Fibroblast of peridontal ligament (primary cell): ENCODE measurements around the gene NLRX1.
"Not testable (repeated sequence)": the region's sequence is repeated elsewhere in the genome, so short reads cannot be mapped to it uniquely, and the experiment has no call there.

Source experiments
- DNase-seq: peaks from one replicate; pipeline ENCODE4 v3.0.0-alpha.2; 2010; ENCODE audit errors: extremely low read depth

NLRX1 gene

DNA sequence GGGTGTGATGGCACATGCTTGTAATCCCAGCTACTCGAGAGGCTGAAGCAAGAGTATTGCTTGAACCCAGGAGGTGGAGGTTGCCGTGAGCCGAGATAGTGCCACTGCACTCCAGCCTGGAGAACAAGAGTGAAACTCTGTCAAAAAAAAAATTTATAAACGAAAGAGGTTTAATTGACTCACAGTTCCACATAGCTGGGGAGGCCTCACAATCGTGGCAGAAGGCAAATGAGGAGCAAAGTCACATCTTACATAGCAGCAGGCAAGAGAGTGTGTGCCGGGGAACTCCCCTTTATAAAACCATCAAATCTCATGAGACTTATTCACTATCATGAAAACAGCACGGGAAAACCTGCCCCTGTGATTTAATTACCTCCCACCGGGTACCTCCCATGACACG lies 15.9 kb downstream of the NLRX1 start:
- not testable (repeated sequence) for DNase-seq

DNA sequence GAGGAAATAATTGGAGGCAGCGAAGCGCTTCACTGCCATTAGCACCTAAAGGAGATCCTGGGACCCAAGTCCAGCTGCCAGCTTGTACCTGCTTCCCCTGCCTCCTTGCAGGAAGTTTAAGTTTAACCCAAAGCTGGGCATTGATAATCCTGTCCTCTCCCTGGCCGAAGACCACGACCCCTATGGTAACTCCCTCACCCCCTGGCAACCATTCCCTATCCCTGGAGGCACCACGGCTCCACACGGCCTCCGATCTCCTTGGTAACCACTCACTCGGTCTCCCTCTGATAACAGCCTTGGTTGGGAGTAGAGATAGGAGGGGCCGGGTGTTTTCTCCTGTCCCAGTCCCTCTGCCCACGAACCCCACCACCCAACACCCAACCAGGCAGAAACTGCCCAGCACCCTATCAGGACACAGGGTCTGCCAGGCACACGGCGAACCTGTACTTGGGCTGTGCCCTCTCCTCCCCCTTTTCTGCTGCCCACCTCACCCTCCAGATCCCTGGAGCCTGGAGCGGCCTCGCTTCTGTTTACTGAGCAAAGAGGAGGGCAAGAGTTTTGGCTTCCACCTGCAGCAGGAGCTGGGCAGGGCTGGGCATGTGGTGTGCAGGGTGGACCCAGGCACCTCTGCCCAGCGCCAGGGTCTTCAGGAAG lies 17.6 kb downstream of the NLRX1 start:
- no peak for DNase-seq

DNA sequence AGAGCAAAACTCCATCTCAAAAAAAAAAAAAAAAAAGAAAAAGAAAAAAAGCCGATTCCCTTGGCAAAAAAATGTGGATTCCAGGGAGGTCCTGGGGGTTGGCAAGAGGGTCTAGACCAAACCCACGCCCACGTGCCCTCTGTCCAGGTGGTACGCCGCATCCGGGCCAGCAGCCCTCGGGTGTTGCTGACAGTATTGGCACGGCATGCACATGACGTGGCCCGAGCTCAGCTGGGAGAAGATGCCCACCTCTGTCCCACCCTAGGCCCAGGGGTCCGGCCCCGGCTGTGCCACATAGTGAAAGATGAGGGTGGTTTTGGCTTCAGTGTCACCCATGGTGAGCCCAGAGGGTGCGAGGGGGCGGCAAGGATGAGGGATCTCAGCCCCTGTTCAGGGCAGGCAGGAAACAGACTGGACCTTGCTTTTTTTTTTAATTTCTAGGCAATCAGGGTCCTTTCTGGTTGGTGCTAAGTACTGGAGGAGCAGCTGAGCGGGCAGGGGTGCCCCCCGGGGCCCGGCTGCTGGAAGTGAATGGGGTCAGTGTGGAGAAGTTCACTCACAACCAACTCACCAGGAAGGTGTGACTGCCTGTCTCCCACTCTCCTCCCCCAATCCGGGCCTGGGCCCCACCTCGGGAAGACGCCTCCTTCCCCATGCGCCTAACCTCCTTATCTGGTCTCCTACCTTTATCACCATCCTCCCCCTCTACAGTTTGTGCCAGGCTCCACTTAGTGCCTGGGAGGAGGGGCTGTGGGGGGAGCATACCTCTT lies 18.8 kb downstream of the NLRX1 start:
- no peak for DNase-seq

- no peak for DNase-seq
These were observed 19.5 kb downstream of the NLRX1 start for GRCh38 chr11:119188067-119188466.

- no peak for DNase-seq
These were observed 20.4 kb downstream of the NLRX1 start for GRCh38 chr11:119188887-119189286.

- DNase-seq: no peak
These were observed 20.9 kb downstream of the NLRX1 start for GRCh38 chr11:119189393-119189792.

GRCh38 chr11:119190531-119190930 lies 22.0 kb downstream of the NLRX1 start:
- no peak for DNase-seq

GRCh38 chr11:119191265-119191664 lies 22.7 kb downstream of the NLRX1 start:
- not testable (repeated sequence) for DNase-seq

DNA sequence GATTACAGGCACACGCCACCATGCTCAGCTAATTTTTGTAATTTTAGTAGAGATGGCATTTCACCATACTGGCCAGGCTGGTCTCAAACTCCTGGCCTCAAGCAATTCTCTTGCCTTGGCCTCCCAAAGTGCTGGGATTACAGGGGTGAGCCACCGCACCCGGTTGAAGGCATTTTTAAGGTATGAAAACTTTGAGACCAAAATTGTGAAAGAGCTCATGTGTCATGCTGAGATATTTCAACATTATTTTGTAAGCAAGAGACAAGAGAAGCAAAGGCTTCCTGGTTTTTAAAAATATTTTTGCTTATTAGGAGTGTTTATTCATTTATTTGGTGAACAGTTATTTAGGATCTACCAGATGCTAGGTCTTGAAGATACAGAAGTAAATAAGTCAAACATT lies 23.6 kb downstream of the NLRX1 start:
- DNase-seq: peak; percentile 28

DNA sequence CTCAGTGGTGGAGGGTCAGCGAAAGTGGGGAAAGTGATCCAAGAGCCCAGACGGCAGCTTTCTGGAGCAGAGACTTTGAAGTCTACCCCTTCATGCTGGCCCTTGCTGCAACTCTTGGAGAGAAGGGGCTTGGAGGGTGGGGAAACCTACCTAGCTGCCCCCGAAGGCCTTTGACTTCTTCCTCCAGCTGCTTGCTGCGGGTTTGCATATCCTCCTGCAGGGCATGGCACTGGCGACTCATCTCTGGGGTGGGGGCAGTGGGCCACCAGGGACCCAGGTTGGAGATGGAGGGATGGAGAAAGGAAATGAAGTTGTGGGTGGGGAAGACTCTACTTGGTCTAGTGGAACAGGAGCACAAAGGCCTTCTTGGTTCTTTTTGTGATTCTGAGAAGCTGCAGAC lies 24.5 kb downstream of the NLRX1 start:
- no peak for DNase-seq

DNA sequence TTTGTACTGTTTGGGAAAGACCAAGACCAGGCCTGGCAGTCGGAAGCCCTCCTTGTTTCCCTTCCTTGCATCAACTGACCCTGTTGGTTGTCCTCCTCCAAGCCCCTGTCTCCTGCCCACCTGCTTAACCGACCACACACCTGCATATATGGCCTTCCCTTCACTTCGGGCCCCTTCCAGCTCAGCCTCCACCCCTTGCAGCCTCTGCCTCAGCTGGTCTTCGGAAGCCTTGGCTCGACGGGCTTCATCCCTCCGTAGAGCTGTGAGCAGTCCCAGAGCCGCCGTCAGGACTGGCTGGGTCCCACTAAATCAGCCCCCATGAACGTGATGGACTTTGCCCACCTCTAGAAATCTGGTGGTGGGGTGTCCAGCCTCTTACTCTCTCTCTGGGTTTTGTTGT lies 25.1 kb downstream of the NLRX1 start:
- DNase-seq: no peak

- DNase-seq: no peak
These were observed 26.4 kb downstream of the NLRX1 start for GRCh38 chr11:119194811-119195440.

GRCh38 chr11:119195680-119196079 lies 27.2 kb downstream of the NLRX1 start:
- DNase-seq: peak; percentile 49

- DNase-seq: peak; percentile 86
These were observed 28.4 kb downstream of the NLRX1 start for GRCh38 chr11:119196833-119197483.

DNA sequence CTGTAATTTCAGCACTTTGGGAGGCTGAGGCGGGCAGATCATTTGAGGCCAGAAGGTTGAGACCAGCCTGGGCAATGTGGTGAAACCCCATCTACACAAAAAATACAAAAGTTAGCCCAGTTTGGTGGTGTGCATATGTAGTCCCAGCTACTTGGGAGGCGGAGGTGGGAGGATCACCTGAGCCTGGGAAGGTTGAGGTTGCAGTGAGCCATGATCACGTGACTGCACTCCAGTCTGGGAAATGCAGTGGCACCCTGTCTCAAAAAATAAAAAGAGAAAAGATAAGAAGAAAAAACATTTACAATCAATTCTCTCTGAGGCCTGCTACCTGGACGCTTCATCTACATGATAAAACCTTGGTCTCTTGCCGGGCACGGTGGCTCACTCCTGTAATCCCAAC lies 30.4 kb downstream of the NLRX1 start:
- no peak for DNase-seq

- DNase-seq: not testable (repeated sequence)
These were observed 32.7 kb downstream of the NLRX1 start for GRCh38 chr11:119201236-119201635.

DNA sequence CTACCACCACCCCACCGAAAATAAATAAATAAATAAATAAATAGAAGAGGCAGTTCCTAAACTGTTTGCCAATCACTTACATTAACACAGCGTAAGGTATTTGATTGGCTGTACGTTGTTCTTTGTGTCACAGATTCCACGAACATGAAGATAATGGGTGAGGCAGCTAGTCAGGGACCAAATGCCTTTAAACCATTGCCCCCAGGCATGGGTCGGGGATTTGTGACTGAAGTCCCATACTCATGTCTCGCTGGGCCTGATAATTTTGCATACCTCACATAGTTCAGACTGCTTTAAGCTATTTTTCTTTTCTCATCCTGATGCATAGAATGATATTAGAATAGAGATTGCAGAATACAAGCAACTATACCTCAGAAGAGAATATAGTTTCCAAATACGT lies 34.0 kb downstream of the NLRX1 start:
- no peak for DNase-seq

- DNase-seq: no peak
These were observed 35.5 kb downstream of the NLRX1 start for GRCh38 chr11:119204066-119204465.

- no peak for DNase-seq
These were observed 36.6 kb downstream of the NLRX1 start for GRCh38 chr11:119205080-119205479.

GRCh38 chr11:119205574-119206510 lies 37.3 kb downstream of the NLRX1 start, which contains the start of gene CBL:
Gene CBL (plus strand): TSS chr11:119206339. CDS start chr11:119206418, 79 bp downstream.
- peak; percentile 85 for DNase-seq
